DMS 273 (cell line): ENCODE measurements around the gene GCN1.

ENCODE experiments used
- DNase-seq: peaks from one replicate; lab custom pipeline; 2025; ENCODE audit not compliant: unreplicated experiment; lab: John Stamatoyannopoulos, UW

The GCN1 gene

DNA sequence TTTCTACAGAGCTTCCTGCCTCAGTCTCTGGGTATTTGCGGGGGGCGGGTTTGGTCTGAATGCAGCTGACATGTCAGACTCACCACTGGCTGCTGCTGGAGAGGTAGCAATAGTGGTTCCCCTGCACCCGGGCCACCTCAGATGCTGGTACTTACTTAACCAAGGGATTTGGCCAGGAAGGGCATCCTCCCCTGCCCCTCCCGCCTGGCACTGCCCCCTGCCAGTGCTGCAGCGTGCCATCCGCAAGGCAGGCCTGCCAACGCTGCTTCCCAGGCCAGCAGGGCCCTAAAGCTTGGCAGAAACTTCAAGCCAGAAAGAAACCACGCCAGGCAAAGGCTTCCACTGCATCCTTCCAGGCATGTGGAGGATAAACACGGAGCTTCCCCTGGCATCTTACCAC is 100.0 kb downstream of the GCN1 start:
- DNase-seq: no peak

DNA sequence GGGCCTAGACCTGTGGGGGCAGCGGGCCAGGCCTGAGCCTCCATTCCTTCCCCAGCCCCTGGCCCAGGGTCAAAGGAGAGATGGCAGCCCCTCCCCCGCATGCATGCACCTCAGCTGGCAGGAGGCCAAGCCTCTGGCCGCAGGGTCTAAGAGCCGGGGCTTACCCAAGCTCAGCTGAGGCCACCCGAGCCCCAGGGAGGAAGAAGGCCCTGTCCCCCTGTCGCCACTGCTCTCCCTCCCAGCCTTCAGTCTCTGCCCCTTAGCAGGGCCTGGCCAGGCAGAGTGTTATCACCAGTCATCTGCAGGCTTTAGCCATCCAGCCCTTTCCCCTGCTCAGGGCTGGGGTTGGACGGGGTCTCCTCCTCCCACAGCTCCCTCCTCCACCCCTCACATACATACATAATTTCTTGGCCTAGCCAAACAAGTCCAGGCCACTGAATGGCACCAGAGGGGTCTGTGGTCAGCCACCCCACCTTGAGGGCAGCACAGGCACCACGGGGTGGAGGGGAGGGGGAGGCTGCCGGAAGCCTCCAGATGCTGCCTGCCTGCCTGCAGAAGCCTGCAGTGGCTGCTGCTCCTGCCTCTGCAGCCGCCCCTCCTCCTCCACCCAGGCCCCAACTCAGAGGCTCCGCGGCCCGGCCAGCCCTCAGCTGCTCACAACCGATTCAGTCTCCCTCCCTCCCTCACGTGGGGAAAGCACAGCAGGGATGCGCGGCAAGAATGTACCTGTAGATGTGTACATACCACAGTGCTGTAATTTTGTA is 100.7 kb downstream of the GCN1 start:
- peak; percentile 68 for DNase-seq

DNA sequence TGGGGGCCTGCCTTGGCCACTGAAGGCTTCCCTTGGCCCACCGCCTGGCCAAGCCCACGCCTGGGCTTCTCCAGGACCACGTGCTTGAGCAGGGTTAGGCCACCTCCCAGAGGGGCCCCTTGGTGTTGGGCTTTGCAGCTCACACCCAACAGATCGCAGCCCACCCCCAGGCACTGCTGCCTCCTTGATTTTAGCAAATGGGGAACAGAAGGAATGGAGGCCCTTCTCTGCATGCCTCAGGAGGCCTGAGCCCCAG is 101.3 kb downstream of the GCN1 start:
- no peak for DNase-seq

DNA sequence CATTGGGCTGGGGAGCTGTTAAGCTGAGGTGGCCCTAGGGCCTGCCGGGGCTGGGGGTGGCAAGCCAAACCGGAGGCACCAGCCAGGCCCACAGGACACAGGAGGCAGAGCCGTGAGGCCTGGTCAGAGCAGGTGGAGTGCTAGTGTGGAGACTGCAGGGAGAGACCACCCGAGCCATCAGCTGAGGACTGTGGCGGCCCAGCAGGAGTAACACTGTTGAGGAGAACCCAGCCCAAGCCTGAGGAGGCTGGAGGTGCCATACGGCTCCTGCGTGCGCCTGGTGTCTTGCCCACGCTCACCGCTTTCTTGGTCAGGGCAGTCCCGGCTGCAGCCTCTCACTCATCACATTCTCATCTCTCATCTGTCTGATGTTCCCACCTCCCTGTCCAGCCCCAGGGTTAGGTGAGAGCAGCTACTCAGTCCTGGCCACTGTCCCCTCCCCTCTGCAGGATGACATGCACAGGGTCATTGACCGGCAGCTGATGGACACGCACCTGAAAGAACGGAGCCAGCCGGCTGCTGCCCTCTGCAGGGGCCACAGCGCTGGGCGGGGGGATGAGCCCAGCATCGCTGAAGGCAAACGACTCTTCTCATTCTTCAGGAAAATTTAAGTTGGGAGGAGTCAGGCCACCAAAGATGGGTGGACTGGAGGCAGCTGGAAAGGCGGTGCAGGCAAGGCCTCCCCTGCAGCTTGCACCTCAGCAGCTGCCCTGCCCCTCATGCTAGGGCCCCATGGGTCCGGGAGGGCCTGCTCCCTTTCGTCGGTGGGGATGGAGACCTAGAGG is 101.8 kb downstream of the GCN1 start:
- DNase-seq: no peak

DNA sequence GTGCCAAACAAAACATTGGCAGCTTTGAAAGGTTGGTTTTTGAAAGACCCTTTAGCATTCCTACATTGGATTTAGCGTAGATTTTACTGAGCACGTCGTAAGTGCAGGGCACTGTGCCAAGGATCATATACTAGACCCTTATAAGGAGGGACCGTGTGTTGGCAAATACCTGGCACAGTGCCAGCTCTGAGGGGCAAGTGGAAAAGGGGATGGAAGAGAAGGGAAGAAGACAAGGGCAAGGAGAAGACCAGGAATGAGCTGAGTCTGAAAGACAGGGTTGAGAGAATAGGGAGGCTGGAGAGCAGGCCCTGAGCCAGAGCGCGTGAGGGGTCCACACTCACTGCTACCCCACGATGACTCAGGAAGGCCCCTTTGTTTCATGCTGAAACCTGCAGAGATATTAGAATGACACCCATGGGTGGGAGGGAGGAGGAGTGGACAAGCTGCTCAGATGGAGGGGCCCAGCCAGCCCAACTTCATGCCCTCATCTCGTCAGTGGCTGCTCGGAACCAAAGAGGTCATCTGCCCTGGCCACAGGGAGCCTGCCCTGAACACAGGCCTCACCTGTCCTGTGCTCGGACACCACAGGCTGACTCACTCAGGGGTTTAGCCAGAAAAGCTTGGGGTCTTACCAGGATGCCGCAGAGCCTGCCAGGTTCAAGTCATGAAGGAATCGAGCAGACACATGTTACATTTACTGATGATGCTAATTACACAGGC is 103.0 kb downstream of the GCN1 start:
- peak; percentile 17 for DNase-seq

DNA sequence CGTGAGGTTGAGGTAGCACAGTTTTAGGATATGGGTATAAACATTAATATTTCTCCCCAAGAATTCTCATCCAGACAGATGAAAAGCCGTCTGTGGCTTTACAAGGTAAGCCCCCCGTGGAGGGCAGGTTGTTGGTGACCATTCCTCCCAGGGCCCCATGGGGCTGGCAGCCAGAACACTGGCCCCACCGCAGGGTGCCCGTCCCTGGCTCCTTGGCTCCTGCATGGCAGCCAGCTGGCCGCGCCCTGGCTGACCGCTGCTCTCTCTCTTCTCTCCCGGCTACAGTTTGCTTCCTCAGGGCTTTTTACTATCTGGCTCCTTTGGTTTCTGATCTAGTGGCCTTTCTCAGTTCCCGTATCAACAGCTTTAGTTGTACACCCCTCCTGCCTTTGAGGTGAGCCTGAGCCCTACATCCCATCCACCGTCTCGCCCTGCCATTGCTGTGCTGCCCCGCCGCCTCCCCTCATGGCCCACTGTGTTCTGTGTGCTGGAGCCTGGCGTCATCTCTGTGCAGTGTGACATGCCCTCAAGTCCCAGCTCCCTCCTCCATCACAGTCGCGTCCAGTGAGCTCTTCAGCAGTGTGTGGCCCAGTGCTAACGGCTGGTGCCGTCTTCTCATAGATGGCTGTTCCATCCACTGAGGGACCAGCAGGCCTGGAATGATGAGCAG is 103.8 kb downstream of the GCN1 start:
- no peak for DNase-seq

DNA sequence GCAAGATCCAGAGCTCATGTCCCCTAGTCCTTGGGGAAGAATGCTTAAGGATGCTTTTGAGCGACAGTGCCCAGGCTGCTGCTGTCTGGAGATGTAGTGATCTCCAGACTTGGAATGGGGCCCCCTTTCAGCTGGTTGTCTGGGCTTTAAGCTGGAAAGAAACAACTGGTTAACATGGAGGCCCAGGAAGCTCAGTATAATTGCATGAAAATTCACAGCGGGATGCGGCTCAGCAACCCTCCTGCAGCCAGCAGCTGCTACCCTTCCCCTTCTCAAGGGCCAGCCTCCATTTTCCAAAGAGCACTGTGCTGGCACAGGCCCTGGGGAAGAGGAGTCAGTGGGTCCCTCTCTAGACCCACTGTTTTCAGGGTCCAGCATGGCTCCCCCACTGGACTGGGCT is 104.3 kb downstream of the GCN1 start:
- DNase-seq: no peak

DNA sequence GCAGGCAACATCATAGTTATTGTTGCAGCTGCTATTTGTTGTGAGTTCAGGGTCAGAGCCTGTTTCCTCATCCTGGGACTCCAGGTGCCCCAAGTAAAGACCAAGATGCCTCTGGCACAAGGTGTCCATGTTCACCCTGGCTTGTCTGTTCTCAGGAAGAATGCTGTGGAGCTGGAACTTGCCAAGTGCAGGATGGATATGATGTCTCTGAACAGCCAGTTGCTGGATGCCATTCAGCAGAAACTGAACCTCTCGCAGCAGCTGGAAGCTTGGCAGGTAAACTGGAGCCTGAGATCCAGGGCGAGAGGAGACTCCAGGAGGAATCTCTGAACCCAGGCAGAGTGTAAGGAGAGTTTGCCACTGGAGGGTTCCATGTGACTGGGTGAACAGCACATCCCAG is 104.7 kb downstream of the GCN1 start:
- DNase-seq: no peak

DNA sequence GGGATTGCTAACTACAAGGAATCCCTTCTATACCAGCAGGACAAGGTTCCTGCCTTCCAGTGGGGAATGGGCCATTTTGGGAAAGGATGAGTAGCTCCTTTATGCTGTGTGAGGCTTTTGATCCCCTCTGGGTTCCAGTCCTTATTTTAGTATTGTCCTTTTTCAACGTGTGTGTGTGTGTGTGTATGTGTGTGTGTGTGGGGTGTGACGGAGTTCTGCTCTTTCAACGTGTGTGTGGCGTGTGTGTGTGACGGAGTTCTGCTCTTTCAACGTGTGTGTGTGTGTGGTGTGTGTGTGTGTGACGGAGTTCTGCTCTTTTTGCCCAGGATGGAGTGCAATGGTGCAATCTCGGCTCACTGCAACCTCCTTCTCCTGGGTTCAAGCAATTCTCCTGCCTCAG is 105.4 kb downstream of the GCN1 start:
- DNase-seq: no peak

DNA sequence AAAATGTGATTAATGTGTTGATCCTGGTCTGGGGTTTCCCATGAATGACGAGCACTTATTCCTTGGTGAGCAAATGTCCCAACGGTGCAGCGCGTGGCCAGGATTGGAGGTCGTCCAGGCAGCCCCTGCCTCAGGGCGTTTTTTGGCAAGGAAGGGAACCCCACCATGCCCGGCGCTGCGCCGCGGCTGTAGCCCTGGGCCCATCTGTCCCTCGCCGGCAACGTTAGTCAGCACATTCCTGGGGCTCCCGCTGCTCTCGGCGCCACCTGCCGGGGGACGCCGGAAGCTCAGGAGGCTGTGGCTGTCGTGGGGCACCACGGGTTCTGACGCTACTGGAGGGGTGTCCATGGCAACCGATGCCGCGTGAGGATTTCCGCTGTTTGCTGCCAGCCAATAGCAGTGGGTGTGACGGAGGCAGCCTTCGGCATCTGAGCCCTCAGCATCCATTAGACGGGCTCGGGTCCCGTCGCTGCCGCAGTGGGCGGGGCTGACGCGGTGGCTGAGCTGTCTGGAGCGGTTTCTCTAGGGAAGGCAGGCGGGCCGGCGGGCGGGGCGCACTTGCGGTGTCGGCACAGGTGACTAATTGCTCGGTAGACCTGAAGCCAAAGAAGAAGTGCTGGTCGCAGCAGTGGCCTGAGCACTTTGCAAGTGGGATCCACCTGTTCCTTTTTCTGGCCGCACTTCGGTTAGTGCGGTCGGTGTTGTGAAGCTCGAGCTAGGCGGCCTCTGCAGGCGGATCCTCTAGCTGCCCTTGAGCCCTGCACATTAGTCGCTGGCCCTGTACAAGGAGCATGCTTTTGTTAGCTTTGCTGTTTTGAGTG is 107.5 kb downstream of the GCN1 start:
- peak; percentile 98 for DNase-seq

DNA sequence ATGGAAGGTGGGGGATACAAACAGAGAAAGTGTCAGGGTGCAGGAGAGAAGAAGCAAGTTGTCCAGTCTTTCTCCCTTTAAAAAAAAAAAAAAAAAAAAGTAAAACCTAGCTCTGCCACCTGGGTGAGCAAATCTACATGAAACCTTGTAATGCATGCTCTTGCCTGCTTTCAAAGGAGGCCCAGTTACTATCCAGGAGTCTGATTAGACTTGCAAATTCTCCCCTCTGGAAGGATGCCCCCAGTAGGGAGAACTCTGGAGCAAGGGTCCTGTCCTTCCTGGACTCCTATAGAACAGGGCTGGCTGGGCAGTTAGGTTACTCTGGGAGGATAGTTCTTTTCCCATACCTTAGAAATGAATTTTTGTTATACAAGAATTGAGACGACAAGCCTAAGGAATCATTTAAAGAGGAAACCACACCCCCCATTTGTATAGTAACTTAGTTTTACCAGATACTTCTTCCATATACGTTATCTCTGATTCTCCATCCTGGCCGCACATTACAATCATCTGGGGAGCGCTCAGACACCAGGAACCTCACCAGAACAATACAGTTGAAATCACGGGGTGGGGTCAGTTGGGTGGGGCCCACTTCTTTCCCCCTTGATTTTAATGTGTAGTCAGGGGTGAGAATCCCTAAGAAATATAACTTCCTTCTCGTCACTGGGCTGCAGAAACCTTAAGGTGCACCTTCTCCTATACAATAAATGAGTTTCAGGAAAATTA is 108.4 kb downstream of the GCN1 start:
- DNase-seq: peak; percentile 49

DNA sequence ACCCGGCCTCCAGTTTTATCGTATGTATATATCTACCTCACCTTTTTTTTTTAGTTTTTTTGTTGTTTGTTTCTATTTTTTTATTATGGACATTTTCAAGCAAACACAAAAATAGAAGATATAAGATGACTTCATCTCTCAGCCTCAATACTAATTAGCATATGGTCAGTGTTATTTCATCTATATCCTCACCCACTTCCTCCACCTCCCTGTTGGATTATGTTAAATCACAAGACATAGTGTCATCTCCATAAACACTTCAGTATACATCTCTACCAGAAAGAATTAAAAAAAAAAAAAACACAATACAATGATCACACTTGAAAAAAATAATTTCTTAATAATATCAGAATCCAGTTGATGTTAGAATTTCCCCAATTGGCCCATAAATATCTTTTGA is 112.9 kb downstream of the GCN1 start:
- DNase-seq: no peak

DNA sequence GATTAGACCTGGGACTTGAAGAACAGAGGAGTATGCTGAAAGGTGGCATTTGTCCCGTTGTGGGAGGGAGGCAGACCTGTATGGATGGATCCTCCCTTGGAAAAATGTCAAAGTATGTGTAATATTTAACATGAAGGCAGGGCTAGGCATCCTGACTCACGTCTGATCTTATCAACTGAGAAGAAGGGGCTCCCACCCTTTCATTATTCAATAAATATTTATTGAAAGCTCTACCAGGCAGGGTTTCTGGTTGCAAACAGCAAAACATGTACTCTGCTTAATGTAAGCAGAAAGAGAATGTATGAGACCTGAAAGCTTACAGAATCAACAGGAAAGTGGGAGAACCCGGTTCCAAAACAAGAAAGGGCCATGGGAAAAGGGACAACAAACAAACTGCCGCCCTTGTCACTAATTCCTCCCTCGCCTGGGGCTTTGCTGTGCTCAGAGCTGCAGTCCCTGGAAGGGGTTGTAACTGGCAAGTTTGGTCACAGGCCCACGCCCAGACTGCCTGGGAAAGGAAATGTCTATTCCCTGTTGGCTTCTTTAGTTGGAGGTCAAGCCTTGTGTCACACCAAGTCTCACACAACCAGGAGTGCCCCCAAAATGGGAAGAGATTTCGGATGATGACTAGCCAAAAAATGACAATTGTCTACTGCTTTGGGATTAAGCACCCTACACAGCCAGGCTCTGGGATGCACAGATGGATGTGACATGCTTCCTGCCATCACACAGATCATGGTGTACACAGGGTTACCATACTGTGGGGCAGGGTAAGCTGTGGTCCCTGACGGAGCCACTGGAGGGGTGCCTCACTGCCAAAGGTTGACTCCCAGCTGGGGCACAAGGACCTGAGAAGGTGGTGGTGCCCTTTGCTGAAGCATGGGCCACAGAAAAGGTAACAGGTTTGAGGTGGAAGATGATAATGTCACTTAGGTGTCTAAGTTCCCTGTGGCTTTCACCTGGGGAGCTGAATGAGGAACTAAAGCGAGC is 114.8 kb downstream of the GCN1 start:
- no peak for DNase-seq

DNA sequence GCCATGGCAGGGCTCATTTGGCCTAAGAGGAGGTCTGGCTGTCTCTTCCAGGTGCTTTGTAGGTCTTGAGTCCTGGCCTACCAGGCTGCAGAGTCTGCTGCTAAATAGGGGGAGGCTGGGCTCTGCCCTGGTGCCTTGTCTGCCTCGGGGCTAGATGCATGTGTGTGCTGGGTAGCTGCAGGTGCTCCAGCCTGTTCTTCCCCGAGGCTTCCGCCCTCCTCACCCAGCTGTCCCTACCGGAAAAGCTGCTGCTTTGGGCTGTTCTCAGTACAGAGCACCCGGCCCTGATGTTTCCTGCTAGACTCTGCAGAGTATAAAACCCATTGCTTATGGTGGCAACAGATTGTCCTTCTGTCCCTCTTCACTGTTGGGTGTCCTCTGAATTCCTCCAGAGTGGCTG is 115.6 kb downstream of the GCN1 start:
- DNase-seq: no peak

DNA sequence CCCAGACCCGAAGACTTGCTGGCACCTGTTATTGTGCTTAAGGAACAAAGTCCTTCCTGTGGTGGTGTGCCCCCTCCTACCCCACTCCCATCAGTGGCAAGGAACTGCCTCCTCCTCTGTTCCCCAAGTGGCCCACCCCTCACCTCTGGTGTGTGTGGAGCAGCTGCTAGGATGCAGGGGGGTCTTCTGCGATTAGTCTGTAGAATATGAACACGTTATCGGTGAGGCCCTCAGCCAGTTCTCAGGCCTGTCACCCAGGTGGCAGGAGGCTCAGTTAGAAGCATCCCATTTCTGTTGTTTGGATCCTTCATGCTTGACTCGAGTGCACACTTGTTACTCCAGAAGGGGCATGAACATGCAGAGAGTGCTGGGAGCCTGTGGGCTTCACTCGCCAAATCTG is 117.3 kb downstream of the GCN1 start:
- no peak for DNase-seq
